ENCODE data around the gene FLOT2.
"Not testable (repeated sequence)": the region's sequence is repeated elsewhere in the genome, so short reads cannot be mapped to it uniquely, and the experiment has no call there.

DNA sequence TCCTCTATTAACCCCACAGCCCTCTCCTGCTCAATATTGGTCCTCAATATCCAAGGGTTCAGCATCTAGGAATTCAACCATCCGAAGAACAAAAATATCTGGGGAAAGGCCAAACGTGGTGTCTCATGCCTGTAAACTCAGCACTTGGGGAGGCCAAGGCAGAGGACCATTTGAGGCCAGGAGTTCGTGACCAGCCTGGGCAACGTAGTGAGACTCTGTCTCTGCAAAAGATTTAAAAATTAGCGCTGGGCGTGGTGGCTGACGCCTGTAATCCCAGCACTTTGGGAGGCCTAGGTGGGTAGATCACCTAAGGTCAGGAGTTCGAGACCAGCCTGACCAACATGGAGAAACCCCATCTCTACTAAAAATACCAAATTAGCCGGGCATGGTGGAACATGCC lies 50.8 kb downstream of the FLOT2 start:
- TF ChIP-seq, protein P1, sequence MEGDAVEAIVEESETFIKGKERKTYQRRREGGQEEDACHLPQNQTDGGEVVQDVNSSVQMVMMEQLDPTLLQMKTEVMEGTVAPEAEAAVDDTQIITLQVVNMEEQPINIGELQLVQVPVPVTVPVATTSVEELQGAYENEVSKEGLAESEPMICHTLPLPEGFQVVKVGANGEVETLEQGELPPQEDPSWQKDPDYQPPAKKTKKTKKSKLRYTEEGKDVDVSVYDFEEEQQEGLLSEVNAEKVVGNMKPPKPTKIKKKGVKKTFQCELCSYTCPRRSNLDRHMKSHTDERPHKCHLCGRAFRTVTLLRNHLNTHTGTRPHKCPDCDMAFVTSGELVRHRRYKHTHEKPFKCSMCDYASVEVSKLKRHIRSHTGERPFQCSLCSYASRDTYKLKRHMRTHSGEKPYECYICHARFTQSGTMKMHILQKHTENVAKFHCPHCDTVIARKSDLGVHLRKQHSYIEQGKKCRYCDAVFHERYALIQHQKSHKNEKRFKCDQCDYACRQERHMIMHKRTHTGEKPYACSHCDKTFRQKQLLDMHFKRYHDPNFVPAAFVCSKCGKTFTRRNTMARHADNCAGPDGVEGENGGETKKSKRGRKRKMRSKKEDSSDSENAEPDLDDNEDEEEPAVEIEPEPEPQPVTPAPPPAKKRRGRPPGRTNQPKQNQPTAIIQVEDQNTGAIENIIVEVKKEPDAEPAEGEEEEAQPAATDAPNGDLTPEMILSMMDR (IDR thresholded peaks at IDR 0.05) = not testable (repeated sequence)
- TF ChIP-seq POLR2A (IDR thresholded peaks at IDR 0.05) = not testable (repeated sequence)
